Small intestine (tissue), 7 donors: Measurements from ENCODE around the gene AKR1B15. TPM values are rescaled to one million over a fixed set of nuclear protein-coding genes. Genes with fewer than 3 reads are reported as not detected.
A peak's percentile ranks its signal among the peaks of the same experiment; 100 is the strongest.
"Not testable (repeated sequence)": the region's sequence is repeated elsewhere in the genome, so short reads cannot be mapped to it uniquely, and the experiment has no call there.

ENCODE experiments used
- DNase-seq, 2 donors: peaks; one replicate each; pipeline versions ENCODE4 v3.0.0 to v3.0.0-alpha.2; 2013
- FAIRE-seq: peaks from 2 replicates; lab custom pipeline; 2012; peaks lifted over from hg19 to GRCh38; lab: Jason Lieb, UNC
- H3K27ac ChIP-seq, 3 donors: one replicate each; pipeline ENCODE4 v1.5.1; 2013; ENCODE audit warnings: low read length in 2 of 3, mild to moderate bottlenecking in 2 of 3, control low read depth in 1 of 3, inconsistent platforms in 1 of 3, low read depth in 1 of 3, moderate library complexity in 1 of 3
- H3K27me3 ChIP-seq, 3 donors: one replicate each; pipeline ENCODE4 v1.6.1; 2013; ENCODE audit warnings: low read length in 3 of 3, inconsistent platforms in 1 of 3; ENCODE audit not compliant: control insufficient read depth in 3 of 3, insufficient read depth in 3 of 3
- H3K36me3 ChIP-seq, 3 donors: one replicate each; pipeline ENCODE4 v1.6.1; 2013; ENCODE audit warnings: low read length in 3 of 3, inconsistent platforms in 1 of 3, low read depth in 1 of 3, mild to moderate bottlenecking in 1 of 3, moderate library complexity in 1 of 3; ENCODE audit not compliant: control insufficient read depth in 3 of 3, insufficient read depth in 2 of 3
- H3K4me1 ChIP-seq, 3 donors: one replicate each; pipeline ENCODE4 v1.6.1; 2013; ENCODE audit warnings: low read length in 2 of 3, inconsistent platforms in 1 of 3, low read depth in 1 of 3, mild to moderate bottlenecking in 1 of 3, moderate library complexity in 1 of 3; ENCODE audit not compliant: control insufficient read depth in 3 of 3, insufficient read depth in 2 of 3
- H3K4me3 ChIP-seq, 3 donors: one replicate each; pipeline ENCODE4 v1.5.1; 2013; ENCODE audit warnings: low read length in 3 of 3, control low read depth in 1 of 3, inconsistent platforms in 1 of 3, low read depth in 1 of 3, mild to moderate bottlenecking in 1 of 3, moderate library complexity in 1 of 3
- H3K9me3 ChIP-seq, 2 donors: one replicate each; pipeline ENCODE4 v1.6.1; 2013; ENCODE audit warnings: low read depth in 1 of 2, low read length in 1 of 2; ENCODE audit not compliant: control insufficient read depth in 2 of 2, insufficient read depth in 1 of 2
- WGBS, 3 donors: extraction: QIAGEN DNeasy Blood & Tissue Kit; methylation state at CpG; one replicate each; pipeline ENCODE4 v1.1.7; 2013; 5-methylcytosine and 5-hydroxymethylcytosine counted together
- polyA plus RNA-seq, 4 donors: library from polyadenylated mRNA; stranded (reverse) in 3 of 4; unstranded in 1 of 4; fragments of 200-250 nt in 3 of 4; fragments of 120-200 nt in 1 of 4; gene quantifications; one replicate each; pipeline versions ENCODE4 v1.2.1 to v1.2.3, GENCODE V29; 2013
- donor health status: healthy with polysubstance abuse.
- donor health status: control.
- donor health status: control.
- donor health status: Bipolar disorder and iron deficiency.
- donor health status: healthy.

The AKR1B15 gene
- polyA plus RNA-seq, 4 donors: 0.49 TPM; not detected in 3

DNA sequence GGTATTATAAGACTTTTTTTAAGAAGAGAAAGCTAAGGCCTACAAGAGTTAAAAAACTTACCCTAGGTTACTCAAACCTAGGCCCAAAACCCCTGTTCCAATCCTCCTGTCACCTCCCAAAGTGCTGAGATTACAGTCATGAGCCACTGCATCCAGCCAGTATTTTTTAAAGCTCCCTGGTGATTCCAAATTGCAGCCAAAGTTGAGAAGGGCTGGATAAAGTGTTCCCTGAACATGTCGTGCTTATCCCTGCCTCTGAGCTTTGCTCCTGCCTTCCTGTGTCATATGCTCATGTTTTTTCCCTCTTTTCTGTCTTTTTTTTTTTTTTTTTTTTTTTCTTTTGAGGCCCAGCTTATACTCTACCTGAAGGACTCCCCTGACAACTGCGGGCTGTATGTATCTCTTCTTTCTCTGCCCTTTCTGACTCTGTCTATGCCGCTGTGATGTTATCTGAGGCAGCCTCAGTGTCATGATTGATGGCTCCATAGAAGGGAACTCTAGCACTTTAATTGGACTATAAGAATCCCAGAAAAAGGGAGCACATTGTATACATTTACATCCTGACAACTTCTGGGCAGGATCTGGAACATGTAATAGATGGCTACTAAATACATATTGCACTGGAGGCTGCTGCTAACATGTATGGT lies 13.5 kb upstream of the AKR1B15 start:
- Histone ChIP-seq H3K27me3 (no peaks in the 10 kb centered on the region), H3K4me1 (peaks cover 0 to 15% (median 0%) of the 10 kb centered on the region in 3 donors), H3K36me3 (peaks cover 0 to 25% (median 7%) of the 10 kb centered on the region in 3 donors), H3K4me3 (no peak overlapping the region), H3K9me3 (no peaks in the 10 kb centered on the region), H3K27ac (peak overlapping the region in 1 of 3 donors; percentile 20)
- DNase-seq: no peak
- 63 to 78% (median 63%) methylated on average over 3 of the region's 3 CpGs for WGBS, 3 donors
- FAIRE-seq: no peak

DNA sequence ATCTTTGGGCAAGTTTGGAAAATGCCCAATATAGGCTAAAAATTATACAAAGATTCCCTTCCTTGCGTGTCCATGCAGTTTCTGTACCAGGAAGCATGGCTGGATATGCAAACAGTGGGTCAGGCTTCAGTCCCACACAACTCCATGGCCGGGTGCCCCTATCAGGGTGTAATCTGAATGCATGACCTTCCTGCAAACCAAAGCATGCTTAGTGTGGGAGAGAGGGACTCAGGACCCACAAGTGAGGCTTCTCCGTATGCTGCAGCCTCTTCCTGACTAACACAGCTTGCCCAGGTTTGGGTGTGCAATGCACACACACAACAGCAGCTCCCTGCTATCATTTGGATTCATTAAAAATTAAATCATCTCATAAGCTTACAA lies 13.0 kb upstream of the AKR1B15 start:
- peaks cover 0 to 20% (median 7%) of the 10 kb centered on the region in 3 donors for H3K36me3 ChIP-seq
- FAIRE-seq: no peak
- 72 to 77% (median 75%) methylated on average over 3 of the region's 3 CpGs for WGBS, 3 donors

DNA sequence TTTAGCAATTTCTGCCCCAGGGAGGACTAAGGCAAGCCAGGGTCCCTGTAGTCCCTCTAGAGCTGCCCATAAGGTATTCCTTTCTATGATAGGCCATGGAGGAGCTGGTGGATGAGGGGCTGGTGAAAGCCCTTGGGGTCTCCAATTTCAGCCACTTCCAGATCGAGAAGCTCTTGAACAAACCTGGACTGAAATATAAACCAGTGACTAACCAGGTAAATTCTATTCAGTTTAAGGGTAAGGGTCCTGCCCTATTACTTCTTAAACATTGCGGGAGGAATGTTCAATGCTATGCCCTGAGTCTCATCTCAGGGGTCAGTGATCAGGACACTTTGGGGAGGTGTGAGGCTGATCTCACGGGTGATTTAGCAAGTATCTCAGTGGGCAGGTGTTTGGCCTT lies 12.4 kb upstream of the AKR1B15 start:
- H3K4me3 ChIP-seq, H3K9me3 ChIP-seq, H3K27me3 ChIP-seq, H3K27ac ChIP-seq, DNase-seq, FAIRE-seq: not testable (repeated sequence)
- 82 to 92% (median 86%) methylated on average over 3 of the region's 3 CpGs for WGBS, 3 donors
- H3K4me1 ChIP-seq: peaks cover 0 to 12% (median 0%) of the 10 kb centered on the region in 3 donors
- H3K36me3 ChIP-seq: peaks cover 0 to 21% (median 7%) of the 10 kb centered on the region in 3 donors

More for the DNA sequence above, 13.0 kb upstream of the AKR1B15 start:
- H3K27ac ChIP-seq: no peak overlapping the region
- no peaks in the 10 kb centered on the region for H3K27me3 ChIP-seq
- no peaks in the 10 kb centered on the region for H3K9me3 ChIP-seq
- peaks cover 0 to 14% (median 0%) of the 10 kb centered on the region in 3 donors for H3K4me1 ChIP-seq
- DNase-seq: no peak
- no peak overlapping the region for H3K4me3 ChIP-seq

DNA sequence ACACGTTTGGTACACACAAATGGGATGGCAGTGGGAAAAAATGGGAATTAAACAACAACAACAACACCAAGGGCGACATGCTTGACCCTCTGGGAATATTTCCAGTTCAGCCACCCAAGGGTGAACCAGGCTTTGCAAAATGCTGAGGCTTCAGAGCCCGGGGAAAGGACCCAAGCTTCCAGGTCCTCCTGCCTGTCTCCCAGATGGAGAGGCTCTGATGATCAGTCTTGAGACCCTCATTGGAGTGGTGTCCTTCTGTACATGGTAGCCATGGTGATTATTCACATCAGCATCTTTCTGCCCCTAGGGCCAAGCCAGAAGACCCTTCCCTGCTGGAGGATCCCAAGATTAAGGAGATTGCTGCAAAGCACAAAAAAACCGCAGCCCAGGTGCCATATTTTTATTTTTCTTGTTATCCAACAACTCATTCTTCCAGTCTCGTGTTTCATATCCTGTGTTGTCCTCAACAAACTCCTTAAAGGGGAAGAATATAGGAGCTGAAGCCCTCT lies 11.6 kb upstream of the AKR1B15 start:
- H3K4me1 ChIP-seq, H3K9me3 ChIP-seq, DNase-seq, H3K4me3 ChIP-seq, H3K27ac ChIP-seq, H3K27me3 ChIP-seq, FAIRE-seq: not testable (repeated sequence)
- H3K36me3 ChIP-seq: peaks cover 0 to 22% (median 7%) of the 10 kb centered on the region in 3 donors
- 79 to 95% (median 85%) methylated on average over 5 of the region's 5 CpGs for WGBS, 3 donors

DNA sequence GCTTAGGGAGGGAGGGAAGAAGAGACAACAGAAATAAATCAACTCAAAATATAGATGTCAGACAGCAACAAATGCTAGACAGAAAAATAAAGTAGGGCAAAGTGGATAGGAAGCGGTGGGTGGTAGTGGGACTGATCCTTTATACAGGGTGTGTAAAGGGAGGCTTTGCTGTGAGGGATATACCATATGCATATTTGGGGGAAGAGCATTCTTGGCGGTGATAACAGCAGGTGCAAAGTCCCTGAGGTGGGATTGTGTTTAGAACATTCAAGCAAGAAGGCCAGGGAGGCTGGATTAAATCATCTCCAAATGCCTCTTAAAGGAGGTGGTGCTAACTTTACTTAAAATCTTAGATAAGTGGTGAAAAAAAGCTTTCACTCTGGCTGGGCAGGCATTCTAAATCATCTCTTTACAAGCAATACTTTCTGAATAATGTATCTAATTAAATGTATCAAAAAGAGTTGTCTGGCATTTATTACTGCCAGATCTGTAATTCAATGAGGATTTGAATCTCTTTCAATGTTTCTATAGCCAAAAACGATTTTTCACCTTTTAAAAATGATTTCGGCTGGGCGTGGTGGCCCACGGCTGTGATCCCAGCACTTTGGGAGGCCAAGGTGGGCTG lies 9.4 kb upstream of the AKR1B15 start:
- H3K9me3 ChIP-seq: no peaks in the 10 kb centered on the region
- H3K4me3 ChIP-seq: no peak overlapping the region
- FAIRE-seq (no peak), DNase-seq (no peak)
- peaks cover 0 to 5% (median 0%) of the 10 kb centered on the region in 3 donors for H3K27me3 ChIP-seq
- H3K36me3 ChIP-seq: peaks cover 0 to 20% (median 7%) of the 10 kb centered on the region in 3 donors
- no peaks in the 10 kb centered on the region for H3K4me1 ChIP-seq
- WGBS, 3 donors: 87 to 88% (median 88%) methylated on average over 6 of the region's 6 CpGs
- H3K27ac ChIP-seq: no peak overlapping the region

DNA sequence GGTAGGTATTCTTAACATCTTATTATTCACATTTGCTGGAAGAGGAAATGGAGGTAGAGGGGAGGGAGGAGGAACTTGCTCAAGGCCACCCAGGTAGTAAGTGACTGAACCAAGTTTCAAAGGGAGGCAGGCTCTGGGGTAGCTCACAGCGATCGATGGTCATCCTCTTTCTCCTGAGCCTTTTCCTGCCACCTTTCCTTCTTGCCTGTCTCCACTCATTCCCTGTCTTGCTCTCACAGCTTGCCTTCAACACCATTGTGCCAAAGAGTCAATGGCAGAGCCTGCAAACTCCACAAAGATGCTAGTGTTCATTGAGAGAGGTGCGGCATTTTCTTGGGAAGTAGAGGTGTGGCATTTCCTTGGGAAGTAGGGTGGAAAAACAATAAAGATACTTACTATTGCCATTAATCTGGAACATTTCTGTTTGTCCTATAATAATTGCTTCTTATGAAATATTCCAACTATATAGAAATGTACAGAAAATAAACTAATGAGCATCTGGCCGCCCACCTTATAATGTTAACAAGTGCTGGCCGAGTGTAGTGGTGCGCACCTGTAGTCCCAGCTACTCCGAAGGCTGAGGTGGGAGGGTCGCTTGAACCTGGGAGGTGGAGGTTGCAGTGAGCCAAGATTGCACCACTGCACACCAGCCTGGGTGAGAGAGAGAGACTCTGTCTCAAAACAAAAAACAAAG lies 7.3 kb upstream of the AKR1B15 start:
- Histone ChIP-seq H3K36me3 (peaks cover 0 to 10% (median 4%) of the 10 kb centered on the region in 3 donors), H3K27ac (peak overlapping the region in 1 of 3 donors; percentile 16)
- not testable (repeated sequence) for H3K9me3 ChIP-seq, H3K27me3 ChIP-seq, H3K4me3 ChIP-seq, H3K4me1 ChIP-seq, FAIRE-seq, DNase-seq
- 92 to 97% (median 94%) methylated on average over 8 of the region's 8 CpGs for WGBS, 3 donors

DNA sequence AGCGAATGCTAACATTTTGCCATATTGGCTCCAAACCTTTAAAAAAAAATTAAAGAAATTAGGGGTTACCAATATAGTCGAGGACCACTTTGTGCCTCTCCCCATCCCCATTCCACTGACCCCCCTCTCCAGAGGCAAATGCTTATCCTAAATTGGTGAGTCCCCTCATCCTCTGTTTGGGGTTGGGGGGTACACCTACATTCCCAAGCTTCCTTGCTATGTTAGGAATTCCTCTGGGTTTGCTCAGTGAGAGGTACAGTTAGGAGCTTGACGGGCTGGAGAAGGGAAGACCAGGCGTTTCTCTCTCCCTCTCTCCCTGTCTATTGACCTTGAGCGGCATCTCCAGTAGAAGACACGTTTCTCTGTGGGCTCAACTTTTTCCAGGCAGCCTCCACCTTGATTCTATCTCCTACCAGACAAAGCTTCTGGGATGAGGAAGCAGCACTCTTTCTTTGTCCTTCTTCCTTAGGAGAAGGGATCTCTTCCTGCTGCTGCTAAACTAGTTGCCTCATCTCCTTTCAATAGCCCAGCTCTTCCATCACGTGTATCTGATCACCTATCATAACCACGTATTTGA lies 6.6 kb upstream of the AKR1B15 start:
- peaks cover 0 to 9% (median 4%) of the 10 kb centered on the region in 3 donors for H3K36me3 ChIP-seq
- H3K27ac ChIP-seq: no peak overlapping the region
- DNase-seq (no peak), FAIRE-seq (no peak)
- no peak overlapping the region for H3K4me3 ChIP-seq
- no peaks in the 10 kb centered on the region for H3K4me1 ChIP-seq
- peaks cover 0 to 5% (median 0%) of the 10 kb centered on the region in 3 donors for H3K27me3 ChIP-seq
- H3K9me3 ChIP-seq: no peaks in the 10 kb centered on the region
- WGBS, 3 donors: 71 to 79% (median 76%) methylated on average over 8 of the region's 8 CpGs

DNA sequence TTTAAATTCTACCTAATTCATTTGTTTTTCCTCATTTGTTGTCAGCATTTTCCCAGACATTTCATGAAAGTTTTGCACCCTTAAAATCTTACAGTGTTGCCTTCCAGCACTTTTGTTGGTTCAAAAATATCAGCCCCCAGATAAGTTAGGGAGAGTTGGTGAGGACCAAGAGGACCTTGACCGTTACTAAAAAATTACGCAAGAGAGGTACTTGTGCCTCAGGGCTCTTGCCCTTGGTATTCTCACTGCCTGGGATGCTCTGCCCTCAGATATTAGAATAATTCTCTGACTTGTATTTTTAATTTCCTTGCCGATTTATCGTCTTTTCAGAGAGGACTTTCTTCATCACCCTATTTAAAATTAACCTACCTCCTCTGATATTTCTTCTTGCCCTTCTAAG lies 3.5 kb upstream of the AKR1B15 start:
- FAIRE-seq (no peak), DNase-seq (no peak)
- peaks cover 0 to 5% (median 0%) of the 10 kb centered on the region in 3 donors for H3K36me3 ChIP-seq
- no peaks in the 10 kb centered on the region for H3K4me1 ChIP-seq
- 74 to 83% (median 79%) methylated on average over 4 of the region's 4 CpGs for WGBS, 3 donors
- peaks cover 0 to 8% (median 0%) of the 10 kb centered on the region in 3 donors for H3K27me3 ChIP-seq
- H3K27ac ChIP-seq: no peak overlapping the region
- H3K4me3 ChIP-seq: no peak overlapping the region
- H3K9me3 ChIP-seq: no peaks in the 10 kb centered on the region
